Fibroblast of the aortic adventitia (primary cell): ENCODE data around the gene UVSSA. TPM values are rescaled to one million over a fixed set of nuclear protein-coding genes. Genes with fewer than 3 reads are reported as not detected.
"Not testable (repeated sequence)": the region's sequence is repeated elsewhere in the genome, so short reads cannot be mapped to it uniquely, and the experiment has no call there.

Experiments used
- DNase-seq: peaks from one replicate; pipeline ENCODE4 v3.0.0-alpha.2; 2010; ENCODE audit warnings: low read depth
- H3K4me3 ChIP-seq: 2 replicates; pipeline ENCODE4 v1.5.1; 2011; ENCODE audit warnings: low read depth, mild to moderate bottlenecking, control low read depth, low read length, moderate library complexity
- CTCF ChIP-seq: IDR thresholded peaks from 2 replicates; pipeline ENCODE4 v1.5.1; 2011; ENCODE audit warnings: mild to moderate bottlenecking, low read length, control low read depth, inconsistent platforms; ENCODE audit not compliant: insufficient read depth
- total RNA-seq: library from RNA; depleted of rRNA; stranded (reverse); fragments of >200 nt; gene quantifications from 2 replicates; pipeline ENCODE4 v1.2.3, GENCODE V29; 2012; ENCODE audit warnings: low replicate concordance

Gene UVSSA
- total RNA-seq, 1 donor = 8.7 TPM

- H3K4me3 ChIP-seq = no peak overlapping the region
- DNase-seq = no peak
- no peak for TF ChIP-seq CTCF
These were observed 71.7 kb downstream of the UVSSA start for GRCh38 chr4:1418494-1419285.

- TF ChIP-seq CTCF = no peak
- no peak overlapping the region for H3K4me3 ChIP-seq
- no peak for DNase-seq
These were observed 72.7 kb downstream of the UVSSA start for GRCh38 chr4:1419708-1420107.

GRCh38 chr4:1421657-1422056 is 74.6 kb downstream of the UVSSA start:
- TF ChIP-seq CTCF = no peak
- H3K4me3 ChIP-seq = no peak overlapping the region
- DNase-seq = no peak

DNA sequence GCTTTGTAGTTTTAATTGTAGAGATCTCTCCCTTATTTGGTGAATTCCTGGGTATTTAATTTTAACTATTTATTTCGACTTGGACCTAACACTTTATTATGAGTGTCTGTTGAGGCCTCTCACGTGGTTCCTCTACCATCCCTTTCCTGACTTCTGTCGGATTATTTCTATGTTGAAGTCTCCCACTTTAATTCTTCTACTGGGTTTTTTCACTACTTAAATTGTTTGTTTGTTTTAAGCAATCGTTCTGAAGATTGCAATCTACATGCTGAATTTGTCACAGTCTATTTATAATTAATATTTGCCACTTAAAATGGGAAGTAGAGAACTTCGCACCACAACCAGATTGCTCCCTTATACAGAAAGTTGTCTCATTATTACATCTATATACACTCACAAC is 80.0 kb downstream of the UVSSA start:
- TF ChIP-seq CTCF = no peak
- H3K4me3 ChIP-seq = no peak overlapping the region
- no peak for DNase-seq

GRCh38 chr4:1443688-1444172 is 96.7 kb downstream of the UVSSA start:
- H3K4me3 ChIP-seq, DNase-seq: not testable (repeated sequence)

Other genes starting within 250 kb of the UVSSA start
- 2.8 and 6.9 TPM in 2 replicates for gene RNF212, start 233.6 kb upstream of the UVSSA start, total RNA-seq
- 21.1 and 409 TPM in 2 replicates for gene SPON2, start 174.6 kb upstream of the UVSSA start, total RNA-seq
- gene CTBP1, start 98.1 kb upstream of the UVSSA start, total RNA-seq = 141 and 191 TPM in 2 replicates
- 54.8 and 98.0 TPM in 2 replicates for gene MAEA, start 57.3 kb upstream of the UVSSA start, total RNA-seq
- not detected in 2 replicates for gene NKX1-1, start 59.2 kb downstream of the UVSSA start, total RNA-seq